ENCODE results near the gene BANP. TPM values are rescaled to one million over a fixed set of nuclear protein-coding genes. Genes with fewer than 3 reads are reported as not detected.
"Not testable (repeated sequence)": the region's sequence is repeated elsewhere in the genome, so short reads cannot be mapped to it uniquely, and the experiment has no call there.

BANP gene
- total RNA-seq, 4 donors from 2014 or later: 18.9 to 33.6 (median 28.2) TPM

GRCh38 chr16:87993901-87994300, 42.7 kb downstream of the BANP start:
- TF ChIP-seq CTCF (IDR thresholded peaks at IDR 0.05) (no peak), POLR2AphosphoS5 (IDR thresholded peaks at IDR 0.05) (no peak), POLR2A (IDR thresholded peaks at IDR 0.05; ENCODE audit: low read depth) (no peak), EP300 (IDR thresholded peaks at IDR 0.05) (no peak)
- no peak overlapping the region for H3K27ac ChIP-seq (replicated peaks in 1 of 4)
- no peaks in the 10 kb centered on the region for H3K4me1 ChIP-seq
- H3K27me3 ChIP-seq: no peaks in the 10 kb centered on the region
- no peak for DNase-seq (ENCODE audit: extremely low spot score)
- 97% methylated on average over 17 of the region's 17 CpGs for WGBS
- H3K36me3 ChIP-seq: peaks cover 0 to 40% (median 27%) of the 10 kb centered on the region in 4 donors
- H3K4me3 ChIP-seq: no peak overlapping the region
- no peaks in the 10 kb centered on the region for H3K9me3 ChIP-seq
- intact Hi-C loops (cut with DNase I): no loop called here

- Histone ChIP-seq H3K27me3 (no peaks in the 10 kb centered on the region), H3K27ac (replicated peaks in 1 of 4) (no peak overlapping the region), H3K9me3 (no peaks in the 10 kb centered on the region), H3K4me3 (no peak overlapping the region), H3K36me3 (peaks cover 0 to 38% (median 24%) of the 10 kb centered on the region in 4 donors), H3K4me1 (no peaks in the 10 kb centered on the region)
- TF ChIP-seq POLR2AphosphoS5 (IDR thresholded peaks at IDR 0.05) (no peak), POLR2A (IDR thresholded peaks at IDR 0.05; ENCODE audit: low read depth) (no peak)
- no peak for DNase-seq (ENCODE audit: extremely low spot score)
- intact Hi-C loops (cut with DNase I): no loop called here
- 95% methylated on average over 17 of the region's 17 CpGs for WGBS
Measured at GRCh38 chr16:87995644-87996043, 44.4 kb downstream of the BANP start.

GRCh38 chr16:87996962-87997880, 46.0 kb downstream of the BANP start:
- Histone ChIP-seq H3K4me1 (no peaks in the 10 kb centered on the region), H3K27me3 (no peaks in the 10 kb centered on the region), H3K36me3 (peaks cover 0 to 36% (median 21%) of the 10 kb centered on the region in 4 donors), H3K4me3 (no peak overlapping the region), H3K27ac (replicated peaks in 1 of 4) (no peak overlapping the region), H3K9me3 (no peaks in the 10 kb centered on the region)
- no peak for TF ChIP-seq CTCF (IDR thresholded peaks at IDR 0.05)
- no peak for DNase-seq (ENCODE audit: extremely low spot score)
- intact Hi-C loops (cut with DNase I): no loop called here
- WGBS: 93% methylated on average over 8 of the region's 8 CpGs

- intact Hi-C loops (cut with DNase I); DNase-seq (ENCODE audit: extremely low spot score); H3K27ac ChIP-seq (replicated peaks in 1 of 4); H3K27me3 ChIP-seq; H3K4me1 ChIP-seq; H3K4me3 ChIP-seq; H3K9me3 ChIP-seq: not testable (repeated sequence)
- H3K36me3 ChIP-seq: peaks cover 0 to 30% (median 19%) of the 10 kb centered on the region in 4 donors
- 92% methylated on average over 30 of the region's 32 CpGs for WGBS
Measured at GRCh38 chr16:87998184-87998793, 47.1 kb downstream of the BANP start.

GRCh38 chr16:87998992-87999391, 47.8 kb downstream of the BANP start:
- H3K4me1 ChIP-seq; H3K27me3 ChIP-seq; H3K9me3 ChIP-seq; DNase-seq (ENCODE audit: extremely low spot score); H3K4me3 ChIP-seq; intact Hi-C loops (cut with DNase I); H3K27ac ChIP-seq (replicated peaks in 1 of 4): not testable (repeated sequence)
- H3K36me3 ChIP-seq: peaks cover 0 to 27% (median 15%) of the 10 kb centered on the region in 4 donors
- 95% methylated on average over 28 of the region's 29 CpGs for WGBS

GRCh38 chr16:88002211-88002610, 51.0 kb downstream of the BANP start:
- intact Hi-C loops (cut with DNase I): no loop called here
- H3K27ac ChIP-seq (replicated peaks in 1 of 4): no peak overlapping the region
- H3K27me3 ChIP-seq: no peaks in the 10 kb centered on the region
- no peak for DNase-seq (ENCODE audit: extremely low spot score)
- 98% methylated on average over 6 of the region's 6 CpGs for WGBS
- H3K4me3 ChIP-seq: no peak overlapping the region
- H3K36me3 ChIP-seq: peaks cover 3 to 46% (median 32%) of the 10 kb centered on the region in 4 donors
- H3K9me3 ChIP-seq: no peaks in the 10 kb centered on the region
- peaks cover 0 to 3% (median 0%) of the 10 kb centered on the region in 4 donors for H3K4me1 ChIP-seq
- TF ChIP-seq POLR2A (IDR thresholded peaks at IDR 0.05; ENCODE audit: low read depth) (no peak), CTCF (IDR thresholded peaks at IDR 0.05) (no peak), POLR2AphosphoS5 (IDR thresholded peaks at IDR 0.05) (no peak), EP300 (IDR thresholded peaks at IDR 0.05) (no peak)

Data from esophagus muscularis mucosa (tissue), 4 donors.